NOMO-1 treated with DMSO at 0.1 percent for 48 hours (cell line): Measurements from ENCODE around the gene RNF130.

Experiments used
- DNase-seq: peaks from one replicate; lab custom pipeline; 2025; ENCODE audit not compliant: unreplicated experiment; lab: John Stamatoyannopoulos, UW

RNF130 gene

GRCh38 chr5:180060192-180060591 is 11.4 kb downstream of the RNF130 start:
- no peak for DNase-seq

DNA sequence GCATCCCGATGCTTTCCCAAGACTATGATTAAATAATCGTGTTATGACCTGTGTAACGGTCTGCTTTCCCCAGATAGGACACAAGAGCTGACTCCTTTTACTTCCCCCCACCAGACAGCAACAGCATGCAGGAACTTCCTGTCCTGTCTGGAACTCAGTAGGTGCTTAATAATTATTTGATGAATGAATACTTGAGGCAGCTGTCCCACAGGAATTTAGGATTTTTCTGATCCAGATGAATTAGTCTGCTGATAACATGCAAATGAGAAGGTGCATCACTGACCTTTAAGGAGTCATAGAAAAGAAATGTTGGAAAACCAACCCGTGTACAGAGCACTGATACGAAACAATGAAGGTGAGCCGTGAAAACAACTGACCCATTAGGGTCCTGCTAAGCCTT is 12.2 kb downstream of the RNF130 start:
- no peak for DNase-seq

DNA sequence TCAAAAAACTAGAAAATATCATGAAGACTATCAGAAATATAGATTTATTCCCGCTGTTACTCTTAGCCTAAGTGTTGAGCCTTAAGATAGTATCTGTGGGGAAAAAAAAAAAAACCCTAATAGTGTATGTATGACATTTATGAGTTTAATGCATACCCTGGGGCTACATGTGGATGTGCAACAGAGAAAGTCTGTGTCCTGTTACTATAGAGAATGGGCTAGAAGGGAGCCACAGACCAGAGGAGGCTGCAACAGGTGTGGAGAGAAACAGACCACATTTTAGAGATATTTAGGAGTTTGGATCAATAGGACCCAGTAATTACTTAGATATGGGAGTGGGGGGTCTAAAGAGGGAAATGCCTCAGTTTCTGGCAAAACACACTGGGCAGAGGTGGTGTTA is 15.4 kb downstream of the RNF130 start:
- no peak for DNase-seq

GRCh38 chr5:180054226-180054625 is 17.3 kb downstream of the RNF130 start:
- DNase-seq: no peak

- no peak for DNase-seq
Measured at GRCh38 chr5:180053061-180053602, 18.4 kb downstream of the RNF130 start.

- DNase-seq: no peak
Measured at GRCh38 chr5:180052211-180052818, 19.2 kb downstream of the RNF130 start.

- no peak for DNase-seq
Measured at GRCh38 chr5:180050121-180050940, 21.2 kb downstream of the RNF130 start.

- DNase-seq: no peak
Measured at GRCh38 chr5:180049185-180049548, 22.4 kb downstream of the RNF130 start.

GRCh38 chr5:180047667-180048066 is 23.9 kb downstream of the RNF130 start:
- no peak for DNase-seq

DNA sequence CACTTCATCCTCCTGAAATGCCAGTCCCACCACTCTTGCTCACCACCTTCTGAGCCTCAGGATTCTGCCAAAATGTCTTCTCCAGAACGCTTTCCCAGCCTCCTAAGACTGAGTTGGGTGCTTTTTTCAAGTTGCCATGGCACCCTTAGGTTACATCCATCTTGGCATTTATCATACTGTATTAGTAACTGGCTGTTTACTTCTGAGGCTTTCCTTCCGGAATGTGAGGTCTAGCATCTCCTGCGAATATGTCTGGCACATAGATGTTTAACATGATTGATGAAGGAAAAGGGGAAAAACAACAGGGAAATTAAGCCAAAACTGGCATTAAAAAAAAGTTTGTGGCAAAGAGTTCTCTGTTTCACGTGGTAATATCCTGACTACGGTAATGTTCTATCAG is 24.9 kb downstream of the RNF130 start:
- no peak for DNase-seq

DNA sequence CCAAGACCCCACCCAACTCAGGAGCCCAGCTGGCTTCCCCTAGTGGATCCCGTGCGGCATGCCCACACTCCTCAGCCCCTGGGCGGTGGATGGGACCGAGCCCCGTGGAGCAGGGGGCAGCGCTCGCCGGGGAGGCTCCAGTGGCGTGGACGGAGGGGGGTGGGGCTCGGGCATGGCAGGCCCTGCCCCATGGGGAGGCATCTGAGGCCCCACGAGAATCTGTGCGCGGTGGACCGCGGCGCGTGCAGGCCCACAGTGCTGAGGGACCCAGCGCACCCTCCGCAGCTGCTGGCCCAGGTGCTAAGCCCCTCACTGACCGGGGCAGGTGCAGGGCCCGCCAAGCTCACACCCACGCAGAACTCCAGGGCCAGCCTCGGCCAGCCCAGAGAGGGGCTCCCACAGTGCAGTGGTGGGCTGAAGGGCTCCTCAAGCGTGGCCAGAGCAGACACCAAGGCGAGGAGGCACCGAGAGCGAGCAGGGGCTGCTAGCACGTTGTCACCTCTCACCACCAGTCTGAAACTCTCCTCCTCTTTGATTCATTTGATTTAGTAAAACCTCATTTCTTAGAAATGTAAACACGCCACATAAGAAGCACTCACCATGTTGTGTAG is 25.6 kb downstream of the RNF130 start:
- DNase-seq: no peak

GRCh38 chr5:180043377-180043776 is 28.2 kb downstream of the RNF130 start:
- DNase-seq: no peak

DNA sequence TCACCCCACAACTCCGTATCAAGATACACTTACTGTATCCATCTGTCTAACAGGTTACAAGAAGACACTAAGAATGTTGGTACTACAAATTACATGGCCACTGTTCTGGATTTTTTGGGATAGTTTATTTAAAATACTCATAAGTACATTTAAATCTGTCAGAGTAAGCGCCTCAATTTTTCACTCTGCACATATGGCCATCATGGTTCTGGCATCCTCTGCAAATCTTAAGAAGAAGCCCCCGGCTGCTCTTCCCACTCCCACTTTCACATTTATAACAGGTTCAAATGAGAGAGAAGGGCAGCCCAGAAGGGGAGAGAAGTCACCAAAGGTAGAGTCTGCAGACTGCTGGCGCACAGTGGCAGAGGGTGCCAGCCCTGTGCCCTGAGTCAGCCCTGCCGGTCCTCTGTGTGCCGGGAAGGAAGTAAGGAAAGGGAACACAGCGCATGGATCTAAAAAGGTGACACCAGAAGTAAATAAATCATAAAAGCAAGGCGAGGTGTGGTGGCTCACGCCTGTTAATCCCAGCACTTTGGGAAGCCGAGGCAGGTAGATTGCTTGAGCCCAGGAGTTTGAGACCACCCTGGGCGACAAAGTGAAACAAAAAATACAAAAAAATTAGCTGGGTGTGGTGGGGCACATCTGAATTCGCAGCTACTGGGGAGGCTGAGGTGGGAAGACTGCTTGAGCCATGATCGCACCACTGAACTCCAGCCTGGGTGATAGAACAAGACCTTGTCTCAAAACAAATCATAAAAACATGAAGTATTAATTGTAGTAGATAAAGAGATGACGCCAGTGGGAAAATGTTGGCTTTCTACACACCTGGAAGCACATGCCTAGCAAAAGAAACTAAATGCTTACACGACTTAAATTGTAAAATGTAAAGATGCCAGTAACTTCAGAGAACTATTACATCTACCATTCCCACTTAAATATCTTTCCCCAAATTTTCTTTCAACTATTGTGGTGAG is 30.0 kb downstream of the RNF130 start:
- DNase-seq: no peak

GRCh38 chr5:180040287-180041214 is 31.0 kb downstream of the RNF130 start:
- DNase-seq: no peak

DNA sequence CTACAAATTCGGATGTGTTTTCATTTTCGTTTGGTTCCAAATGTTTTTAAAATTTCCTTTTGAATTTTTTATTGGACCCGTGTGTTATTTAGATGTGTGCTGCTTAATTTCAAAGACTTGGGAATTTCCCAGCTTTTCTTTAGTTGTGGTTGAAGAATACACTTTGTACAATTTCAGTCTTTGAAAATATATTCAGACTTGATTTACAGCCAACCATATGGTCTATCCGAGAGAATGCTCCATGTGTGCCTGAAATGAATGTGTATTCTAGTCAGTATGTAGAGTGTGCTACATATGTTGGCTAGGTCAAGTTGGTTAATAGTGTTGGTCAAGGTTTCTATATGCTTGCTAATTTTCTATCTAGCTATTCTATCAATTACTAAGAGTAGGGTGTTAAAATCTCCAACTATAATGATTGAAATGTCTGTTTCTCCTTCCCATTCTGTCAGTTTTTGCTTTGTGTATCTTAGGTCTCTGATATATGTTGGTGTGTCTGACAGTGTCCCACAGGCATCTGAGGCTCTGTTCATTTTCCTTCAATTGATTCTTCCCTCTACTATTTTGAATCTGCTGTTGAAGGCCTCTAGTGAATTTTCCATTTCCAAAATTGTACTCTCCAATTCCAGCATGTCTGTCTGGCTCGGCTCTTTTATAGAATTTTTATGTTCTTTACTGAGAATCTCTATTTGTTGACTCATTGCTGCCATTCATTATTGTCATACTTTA is 36.2 kb downstream of the RNF130 start:
- DNase-seq: no peak

DNA sequence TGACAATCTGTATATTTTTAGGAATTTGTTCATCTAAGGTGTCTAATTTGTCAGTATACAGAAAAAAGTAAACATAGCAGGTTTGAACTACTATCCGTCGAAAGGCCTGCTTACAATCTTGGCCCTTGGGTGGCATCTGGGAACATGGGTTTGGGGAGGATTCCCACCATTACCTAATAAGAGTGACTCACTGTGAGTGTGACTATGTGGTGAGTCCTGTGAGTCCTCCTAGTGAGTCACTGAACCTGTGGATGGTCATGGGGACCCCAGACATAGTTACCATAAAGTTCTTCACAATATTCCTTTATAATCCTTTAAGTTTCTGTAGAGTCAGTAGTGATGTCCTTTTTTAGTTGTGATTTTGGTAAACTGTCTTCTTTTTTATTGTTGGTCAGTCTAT is 37.0 kb downstream of the RNF130 start:
- no peak for DNase-seq

DNA sequence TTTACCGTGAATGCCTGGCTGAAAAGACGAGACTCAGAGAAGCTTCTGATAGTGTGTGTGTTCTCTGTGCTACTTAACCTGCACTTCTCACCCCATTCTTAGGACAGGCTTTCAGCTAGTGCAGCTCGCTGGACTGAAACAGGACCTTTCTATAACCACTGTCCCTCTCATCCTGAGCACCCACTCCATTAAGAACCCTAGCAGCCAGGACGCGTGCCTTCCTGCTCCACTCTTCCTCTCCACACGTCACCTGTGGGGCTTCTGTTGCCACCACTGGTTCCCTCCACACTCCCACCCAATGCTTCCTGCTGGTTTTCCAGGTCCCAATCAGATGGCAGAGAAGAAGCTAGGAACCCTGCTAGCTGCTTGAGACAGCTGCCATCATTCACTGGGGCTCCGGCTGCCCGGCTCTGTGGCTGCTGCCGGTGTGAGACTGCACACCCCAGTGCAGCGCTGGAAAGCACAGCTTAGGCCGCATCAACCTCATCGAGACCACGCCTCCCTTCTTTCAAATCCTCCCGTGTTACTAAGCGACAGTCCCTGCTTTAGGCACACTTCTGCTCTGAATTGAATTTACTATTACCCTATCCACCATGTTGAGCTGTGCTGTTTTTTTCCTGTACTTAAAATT is 44.0 kb downstream of the RNF130 start:
- DNase-seq: no peak

- no peak for DNase-seq
Measured at GRCh38 chr5:180026734-180027458, 44.7 kb downstream of the RNF130 start.
